Activated naive CD4-positive, alpha-beta T cell (primary cell): ENCODE data around the gene NXPE3.

Source experiments
- DNase-seq, 4 experiments: peaks; one replicate each; lab custom pipeline; 2025; lab: John Stamatoyannopoulos, UW

NXPE3 gene

DNA sequence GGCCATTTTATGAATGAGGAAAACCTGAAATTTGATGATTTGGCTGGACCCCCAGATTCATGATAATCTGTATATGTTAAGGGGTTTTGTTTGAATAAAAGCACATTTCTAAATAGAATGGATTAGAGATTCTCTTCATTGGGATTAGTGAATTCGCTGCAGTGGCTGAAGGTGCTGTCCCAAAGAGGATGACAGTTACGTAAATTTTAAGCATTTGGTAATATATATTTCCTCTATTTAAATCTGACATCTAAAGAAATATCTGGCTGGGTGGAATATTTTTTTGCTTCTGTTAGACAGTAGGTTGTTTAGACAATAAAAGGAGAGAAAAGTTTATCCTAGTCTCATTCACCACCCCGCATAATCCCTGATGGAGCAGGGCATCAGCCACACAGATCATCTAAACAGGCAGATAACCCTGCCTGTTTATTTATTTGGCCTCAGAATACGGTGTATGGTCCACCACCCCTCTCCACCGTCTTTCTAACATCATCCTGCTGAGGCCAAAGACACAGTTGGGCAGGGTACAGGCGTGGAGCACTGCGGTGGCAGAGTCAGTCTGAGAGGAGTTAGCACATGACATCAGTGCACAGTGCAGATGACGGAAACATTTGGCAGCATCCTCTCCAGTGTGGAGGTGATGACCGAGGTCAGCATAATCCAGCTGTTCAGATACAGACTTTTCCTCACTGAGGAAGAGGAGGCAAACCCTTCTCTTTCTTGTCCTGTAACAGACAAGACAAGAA, 49.9 kb downstream of the NXPE3 start:
- DNase-seq, result no peak

DNA sequence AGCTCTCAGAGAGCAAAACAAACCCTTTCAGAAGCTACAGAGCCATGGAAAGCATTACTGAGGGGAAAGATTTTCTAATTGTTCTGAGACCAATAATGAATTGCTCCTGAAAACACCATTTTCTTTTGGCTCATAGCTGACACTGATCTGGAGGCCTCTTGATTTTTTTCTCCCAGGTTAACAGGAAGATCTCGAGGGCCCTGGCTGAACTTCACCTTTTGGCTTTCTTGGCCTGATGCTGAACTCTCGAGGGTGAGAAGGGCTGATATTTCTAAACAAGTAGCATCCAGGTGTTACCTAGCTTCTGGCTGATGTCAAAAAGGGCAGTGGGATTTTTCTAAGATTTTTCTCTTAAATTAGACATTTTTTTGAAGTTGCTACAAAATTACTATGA, 50.4 kb downstream of the NXPE3 start:
- no peak for DNase-seq

DNA sequence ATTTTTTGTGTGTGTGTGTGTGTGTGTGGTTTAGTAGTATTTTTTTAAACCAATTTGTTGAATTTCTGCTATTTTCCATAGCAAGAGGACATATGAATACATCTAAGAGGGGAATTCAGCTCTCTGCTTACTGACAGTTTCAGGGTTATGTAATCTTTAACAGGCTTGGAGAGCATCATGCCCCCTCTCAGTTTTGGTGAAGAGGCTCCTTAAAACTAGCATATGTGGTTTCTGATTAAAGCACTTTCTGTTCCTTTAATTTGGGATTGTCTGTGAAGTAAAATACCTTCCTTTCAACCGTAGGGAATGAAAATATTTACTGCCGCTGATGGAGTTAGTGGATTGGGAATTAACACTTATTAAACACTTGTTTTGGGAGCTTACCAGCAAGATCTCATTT, 50.9 kb downstream of the NXPE3 start:
- no peak for DNase-seq

GRCh38 chr3:101833446-101833974, 54.5 kb downstream of the NXPE3 start:
- no peak for DNase-seq

GRCh38 chr3:101835676-101836075, 56.7 kb downstream of the NXPE3 start:
- DNase-seq, result no peak

GRCh38 chr3:101836160-101836559, 57.1 kb downstream of the NXPE3 start:
- DNase-seq, result no peak

DNA sequence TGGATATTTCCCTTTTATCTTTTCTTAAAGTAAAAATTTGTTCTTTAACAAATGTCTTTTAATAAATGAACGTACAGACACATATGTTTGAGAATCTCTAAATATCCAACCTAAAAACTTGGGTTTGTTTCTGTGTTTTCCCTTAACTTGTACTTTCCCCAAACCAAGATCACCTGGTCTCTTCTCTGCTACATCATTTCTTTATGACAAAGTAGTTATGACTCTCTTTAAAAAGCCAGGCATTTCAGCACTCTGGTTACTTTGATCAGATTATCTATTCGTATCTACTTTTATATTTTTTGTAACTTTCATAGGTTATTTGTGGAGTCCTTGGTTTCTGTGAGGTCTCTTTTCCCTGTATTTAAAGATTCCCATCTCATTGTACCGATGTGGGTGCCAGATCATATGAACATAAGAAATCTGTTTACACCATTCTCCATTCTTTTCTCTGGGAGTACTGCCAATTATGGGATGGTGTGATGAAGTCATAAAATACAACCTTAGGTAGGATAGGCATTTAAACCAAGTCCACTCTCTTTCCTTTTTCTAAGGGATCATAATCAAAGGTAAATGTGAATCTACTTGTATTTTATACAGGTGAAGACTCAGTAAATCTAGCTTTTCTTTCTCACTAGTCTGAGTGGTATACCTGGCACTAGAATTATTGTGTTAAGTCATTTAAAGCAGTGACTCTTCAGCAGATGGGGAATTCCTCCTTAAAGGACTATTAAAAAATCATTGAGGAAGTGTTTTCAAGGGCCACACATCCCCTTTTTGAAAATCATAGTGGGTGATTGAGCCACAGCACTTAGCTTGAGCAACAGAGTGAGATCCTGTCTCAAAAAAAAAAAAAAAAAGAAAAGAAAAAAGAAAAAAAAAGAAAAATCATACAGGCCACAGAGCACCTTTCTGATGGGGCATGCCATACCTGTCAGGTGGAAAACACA, 57.9 kb downstream of the NXPE3 start:
- DNase-seq, result no peak

DNA sequence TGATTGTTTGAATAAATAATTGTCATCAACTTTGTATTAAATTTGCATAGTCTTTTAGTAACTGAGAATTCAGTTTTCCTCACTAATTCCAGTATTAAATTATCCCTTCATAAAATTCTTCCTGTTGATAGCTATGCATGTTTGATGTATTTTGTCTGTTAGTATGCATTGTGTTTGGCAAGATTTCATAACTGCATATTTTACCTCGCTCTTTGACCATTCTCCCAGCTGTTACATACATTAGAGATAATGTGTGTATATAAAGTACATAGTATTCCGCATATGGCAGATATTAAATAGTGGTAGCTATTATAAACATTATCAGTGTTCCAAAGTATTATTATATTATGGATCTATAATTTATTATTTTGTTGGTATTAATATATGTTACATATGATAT, 59.7 kb downstream of the NXPE3 start:
- no peak for DNase-seq

DNA sequence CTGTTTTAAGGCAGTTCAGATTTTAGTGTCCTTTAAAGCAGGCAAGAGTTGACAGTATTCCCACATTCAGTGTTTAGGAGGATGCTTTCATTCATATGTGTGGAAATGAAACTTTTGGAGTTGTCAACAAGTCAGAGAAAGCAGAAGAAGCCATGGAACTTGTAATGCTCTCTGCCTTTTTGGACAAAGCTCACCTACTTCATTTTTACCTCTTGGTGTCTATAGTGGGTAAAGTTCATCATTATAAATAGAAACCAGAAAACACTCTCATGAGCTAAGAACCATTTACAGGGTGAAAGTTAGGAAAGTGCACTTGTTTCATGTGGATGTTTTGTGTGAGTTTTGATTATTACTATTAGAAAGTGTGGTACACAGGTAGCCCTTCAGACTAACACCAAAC, 61.1 kb downstream of the NXPE3 start:
- no peak for DNase-seq

DNA sequence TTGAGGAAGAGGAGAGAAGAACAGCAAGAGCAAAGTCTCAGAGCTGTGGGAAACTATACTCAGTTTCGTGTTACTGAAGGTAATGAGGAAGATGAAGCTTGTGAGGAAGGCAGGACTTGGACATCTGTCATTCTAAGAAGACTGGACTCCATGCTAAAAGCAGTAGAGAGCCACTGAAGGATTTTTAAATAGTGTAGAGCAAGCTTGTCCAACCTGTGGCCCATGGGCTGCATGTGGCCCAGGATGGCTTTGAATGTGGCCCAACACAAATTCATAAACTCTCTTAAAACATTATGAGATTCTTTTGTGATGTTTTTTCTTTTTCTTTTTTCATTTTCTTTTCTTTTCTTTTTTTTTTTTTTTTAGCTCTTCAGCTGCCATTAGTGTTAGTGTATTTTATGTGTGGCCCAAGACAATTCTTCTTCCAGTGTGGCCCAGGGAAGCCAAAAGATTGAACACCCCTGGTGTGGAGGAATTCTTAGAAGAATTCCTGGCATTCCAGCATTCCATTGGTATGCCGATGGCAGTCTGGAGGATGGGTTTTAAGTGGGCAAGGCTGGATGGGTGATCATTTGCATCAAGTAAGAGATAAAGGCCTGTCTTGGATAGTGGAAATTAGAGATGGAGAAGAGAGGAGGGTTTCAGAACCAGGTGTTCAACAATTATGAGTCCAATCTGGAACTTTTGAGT, 63.4 kb downstream of the NXPE3 start:
- DNase-seq, result no peak

GRCh38 chr3:101842935-101843330, 63.9 kb downstream of the NXPE3 start:
- DNase-seq, result no peak

DNA sequence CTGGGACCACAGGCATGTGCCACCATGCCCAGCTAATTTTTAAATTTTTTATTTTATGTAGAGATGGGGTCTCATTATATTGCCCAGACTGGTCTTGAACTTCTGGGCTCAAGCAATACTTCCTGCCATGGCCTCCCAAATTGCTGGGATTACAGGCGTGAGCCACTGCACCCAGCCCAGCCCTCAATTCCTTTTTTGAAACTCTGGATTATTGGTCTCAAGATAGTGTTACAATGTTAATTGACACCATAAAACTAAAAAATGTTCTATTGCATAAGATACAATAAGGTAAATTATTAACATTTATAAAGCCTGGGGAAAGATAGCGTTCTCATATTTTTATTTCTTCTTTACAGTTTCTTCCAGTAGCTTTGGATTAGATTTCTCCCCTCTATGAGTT, 66.4 kb downstream of the NXPE3 start:
- no peak for DNase-seq

GRCh38 chr3:101846709-101847108, 67.7 kb downstream of the NXPE3 start:
- DNase-seq, result no peak

DNA sequence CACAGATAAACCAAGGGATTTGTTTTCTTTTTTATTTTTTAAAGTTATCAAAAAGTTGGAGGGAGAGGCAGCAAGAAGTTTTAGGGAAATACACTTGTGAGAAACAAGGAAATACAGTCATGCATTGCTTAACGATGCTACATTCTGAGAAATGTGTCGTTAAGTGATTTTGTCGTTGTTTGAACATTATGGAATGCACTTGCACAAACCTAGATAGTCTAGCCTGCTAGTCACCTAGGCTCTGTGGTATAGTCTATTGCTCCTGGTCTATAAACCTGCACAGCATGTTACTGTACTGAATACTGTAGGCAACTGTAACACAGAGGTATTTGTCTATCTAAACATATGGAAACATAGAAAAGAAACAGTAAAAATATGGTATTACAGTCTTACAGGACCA, 68.3 kb downstream of the NXPE3 start:
- DNase-seq, result no peak

GRCh38 chr3:101848326-101848725, 69.3 kb downstream of the NXPE3 start:
- no peak for DNase-seq

- peak; percentile 66 to 92 (median 85) for DNase-seq
These were observed 70.0 kb downstream of the NXPE3 start, which contains the start of gene NFKBIZ for GRCh38 chr3:101848754-101849713. NFKBIZ (plus strand) TSS chr3:101849514; CDS start chr3:101849629, 115 bp downstream.

DNA sequence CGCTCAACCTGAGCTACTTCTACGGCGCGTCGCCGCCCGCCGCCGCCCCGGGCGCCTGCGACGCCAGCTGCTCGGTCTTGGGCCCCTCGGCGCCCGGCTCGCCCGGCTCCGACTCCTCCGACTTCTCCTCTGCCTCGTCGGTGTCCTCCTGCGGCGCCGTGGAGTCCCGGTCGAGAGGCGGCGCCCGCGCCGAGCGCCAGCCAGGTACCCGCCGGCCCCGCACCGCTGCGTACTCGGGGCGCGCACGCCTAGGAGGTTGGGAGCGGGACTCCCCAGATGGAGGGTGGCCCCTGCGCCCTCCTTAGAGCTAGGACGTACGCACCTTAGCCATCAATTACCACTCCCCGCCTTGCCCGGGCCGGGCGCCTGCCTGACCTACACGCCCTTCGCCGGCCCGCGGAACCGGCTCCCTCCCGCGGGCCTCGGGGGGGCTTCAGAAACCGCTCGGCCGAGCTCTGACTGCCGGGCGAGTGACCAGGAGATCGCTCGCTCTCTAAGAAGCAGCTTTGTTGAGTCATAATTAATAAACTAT, 70.8 kb downstream of the NXPE3 start:
- DNase-seq, result peak; percentile 28 to 59 (median 42)

- peak in 3 of 4 experiments; percentile 3 to 23 (median 12) for DNase-seq
These were observed 71.4 kb downstream of the NXPE3 start for GRCh38 chr3:101850246-101851051.

DNA sequence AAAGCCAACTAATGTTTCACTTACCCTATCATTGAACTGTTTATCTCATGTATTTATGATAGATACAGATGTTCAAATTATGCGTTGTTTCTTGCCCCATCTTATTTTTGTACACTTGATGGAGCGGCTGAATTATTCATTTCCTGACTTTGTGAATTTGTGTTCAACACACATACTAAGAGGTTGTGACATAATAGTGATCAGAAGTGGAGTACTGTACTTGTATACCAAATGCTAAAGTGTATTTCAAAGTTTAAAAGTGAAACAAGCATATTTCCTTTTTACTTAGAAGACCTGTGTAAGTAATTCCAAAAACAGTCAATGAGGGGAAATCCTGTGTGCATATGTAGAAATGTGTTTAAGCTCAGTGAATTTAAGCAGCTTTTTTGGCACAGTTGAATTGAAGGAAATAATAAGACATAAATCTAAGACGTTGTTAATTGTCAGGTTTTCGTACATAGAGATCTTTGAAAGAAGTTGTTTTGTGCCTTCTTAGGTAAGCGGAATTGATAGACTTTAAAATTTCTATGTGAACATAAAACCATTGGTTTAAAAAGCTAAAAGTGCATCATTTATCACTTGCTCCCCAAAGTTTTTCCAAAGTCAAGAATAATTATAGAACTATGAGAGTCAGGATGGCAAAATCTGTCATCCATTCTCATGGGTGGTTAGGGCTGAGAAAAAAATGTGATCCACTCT, 72.2 kb downstream of the NXPE3 start:
- DNase-seq, result no peak
